SK-N-SH (cell line): Measurements from ENCODE around the gene FOXP1.

Experiments used
- CTCF ChIP-seq: fragments of 200-600 bp; sonication (generic); IDR thresholded peaks from 2 replicates; pipeline ENCODE4 v1.6.1; 2017; ENCODE audit warnings: antibody characterized with exemption, mild to moderate bottlenecking, moderate library complexity
- EZH2phosphoT487 ChIP-seq: fragments of 200-600 bp; sonication (generic); IDR thresholded peaks from 2 replicates; pipeline ENCODE4 v1.6.1; 2017; ENCODE audit warnings: low read depth, mixed run types, mild to moderate bottlenecking, antibody characterized with exemption, moderate library complexity, borderline replicate concordance
- SMC3 ChIP-seq: IDR thresholded peaks from 2 replicates; pipeline ENCODE4 v1.6.1; 2012; ENCODE audit warnings: low read depth, low read length, improper control_type of control experiment

- TF ChIP-seq CTCF (no peak), EZH2phosphoT487 (no peak), SMC3 (no peak)
Observed at GRCh38 chr3:71290301-71290700, 293.2 kb downstream of the FOXP1 start.
